ENCODE data around the gene CLDN15. TPM values are rescaled to one million over a fixed set of nuclear protein-coding genes. Genes with fewer than 3 reads are reported as not detected.

The CLDN15 gene
- total RNA-seq, 1 donor, result 3.0 TPM

- TF ChIP-seq, protein P1, sequence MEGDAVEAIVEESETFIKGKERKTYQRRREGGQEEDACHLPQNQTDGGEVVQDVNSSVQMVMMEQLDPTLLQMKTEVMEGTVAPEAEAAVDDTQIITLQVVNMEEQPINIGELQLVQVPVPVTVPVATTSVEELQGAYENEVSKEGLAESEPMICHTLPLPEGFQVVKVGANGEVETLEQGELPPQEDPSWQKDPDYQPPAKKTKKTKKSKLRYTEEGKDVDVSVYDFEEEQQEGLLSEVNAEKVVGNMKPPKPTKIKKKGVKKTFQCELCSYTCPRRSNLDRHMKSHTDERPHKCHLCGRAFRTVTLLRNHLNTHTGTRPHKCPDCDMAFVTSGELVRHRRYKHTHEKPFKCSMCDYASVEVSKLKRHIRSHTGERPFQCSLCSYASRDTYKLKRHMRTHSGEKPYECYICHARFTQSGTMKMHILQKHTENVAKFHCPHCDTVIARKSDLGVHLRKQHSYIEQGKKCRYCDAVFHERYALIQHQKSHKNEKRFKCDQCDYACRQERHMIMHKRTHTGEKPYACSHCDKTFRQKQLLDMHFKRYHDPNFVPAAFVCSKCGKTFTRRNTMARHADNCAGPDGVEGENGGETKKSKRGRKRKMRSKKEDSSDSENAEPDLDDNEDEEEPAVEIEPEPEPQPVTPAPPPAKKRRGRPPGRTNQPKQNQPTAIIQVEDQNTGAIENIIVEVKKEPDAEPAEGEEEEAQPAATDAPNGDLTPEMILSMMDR (IDR thresholded peaks at IDR 0.05; ENCODE audit: insufficient read depth, low read length), result no peak
- DNase-seq (ENCODE audit: low read depth), result no peak
- H3K4me3 ChIP-seq (ENCODE audit: low read depth, low read length), result no peak overlapping the region
Measured at GRCh38 chr7:101231644-101232043, 6.0 kb downstream of the CLDN15 start.

DNA sequence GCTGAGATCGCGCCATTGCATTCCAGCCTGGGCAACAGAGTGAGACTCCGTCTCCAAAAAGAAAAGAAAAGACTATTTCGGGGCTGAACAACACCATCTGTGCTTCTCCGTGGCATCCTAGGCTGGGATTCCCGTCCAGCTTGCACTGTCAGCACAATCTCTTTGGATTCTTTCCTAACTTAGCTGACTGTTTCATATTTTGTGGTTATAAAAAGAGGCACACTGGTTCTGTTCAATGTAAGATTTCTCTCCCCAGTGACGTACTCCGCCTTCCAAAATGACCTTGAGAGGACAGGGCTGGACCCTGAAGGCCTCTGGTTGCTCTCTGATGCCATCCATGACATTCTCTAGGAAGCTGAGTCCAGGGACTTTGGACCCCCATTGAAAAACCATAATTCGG lies 10.9 kb downstream of the CLDN15 start:
- peak; percentile 13 for DNase-seq (ENCODE audit: low read depth)
- no peak overlapping the region for H3K4me3 ChIP-seq (ENCODE audit: low read depth, low read length)
- TF ChIP-seq, protein P1 (IDR thresholded peaks at IDR 0.05; ENCODE audit: insufficient read depth, low read length), result no peak

DNA sequence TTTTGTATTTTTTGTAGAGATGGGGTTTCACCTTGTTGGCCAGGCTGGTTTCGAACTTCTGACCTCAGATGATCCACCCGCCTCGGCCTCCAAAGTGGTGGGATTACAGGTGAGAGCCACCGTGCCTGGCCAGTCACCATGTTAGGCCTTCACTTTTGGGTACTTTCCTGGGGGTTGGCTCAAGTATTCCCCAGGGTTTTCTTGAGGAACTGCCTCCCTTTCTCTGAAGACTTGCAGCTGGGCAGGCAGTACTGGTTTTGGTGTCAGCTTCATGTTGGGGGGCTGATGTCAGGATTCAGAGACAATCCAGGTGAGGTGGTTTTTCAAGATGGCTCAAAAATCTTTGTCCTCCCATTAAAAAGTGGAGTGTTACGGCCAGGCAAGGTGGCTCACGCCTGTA lies 12.0 kb downstream of the CLDN15 start:
- H3K4me3 ChIP-seq (ENCODE audit: low read depth, low read length), result no peak overlapping the region
- no peak for DNase-seq (ENCODE audit: low read depth)
- TF ChIP-seq, protein P1 (IDR thresholded peaks at IDR 0.05; ENCODE audit: insufficient read depth, low read length), result no peak

- TF ChIP-seq, protein P1 (IDR thresholded peaks at IDR 0.05; ENCODE audit: insufficient read depth, low read length), result no peak
- DNase-seq (ENCODE audit: low read depth), result no peak
- H3K4me3 ChIP-seq (ENCODE audit: low read depth, low read length), result no peak overlapping the region
Measured at GRCh38 chr7:101223528-101223927, 14.1 kb downstream of the CLDN15 start.

DNA sequence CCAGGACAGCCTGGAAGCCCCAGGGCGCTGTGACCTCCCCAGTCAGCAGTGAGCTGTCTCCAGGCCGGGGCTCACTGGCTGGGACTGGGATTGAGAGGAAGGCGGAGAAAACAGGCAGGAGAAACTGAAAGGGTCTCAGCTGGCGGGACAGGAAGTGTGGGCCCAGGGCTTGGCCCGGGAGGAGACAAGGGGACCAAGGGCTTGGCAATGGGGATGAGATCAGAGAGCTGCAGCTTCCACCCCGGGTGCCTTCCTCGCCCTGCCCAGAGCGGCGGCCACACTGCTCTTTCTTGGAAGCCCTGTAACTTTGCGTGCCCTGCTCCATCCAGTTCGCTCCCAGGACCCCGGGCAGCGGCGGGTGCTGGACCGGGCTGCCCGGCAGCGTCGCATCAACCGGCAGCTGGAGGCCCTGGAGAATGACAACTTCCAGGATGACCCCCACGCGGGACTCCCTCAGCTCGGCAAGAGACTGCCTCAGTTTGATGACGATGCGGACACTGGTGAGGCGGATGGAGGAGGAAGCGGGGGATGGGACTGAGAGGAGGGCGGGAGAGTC lies 15.2 kb downstream of the CLDN15 start:
- TF ChIP-seq, protein P1 (IDR thresholded peaks at IDR 0.05; ENCODE audit: insufficient read depth, low read length), result no peak
- H3K4me3 ChIP-seq (ENCODE audit: low read depth, low read length), result no peak overlapping the region
- no peak for DNase-seq (ENCODE audit: low read depth)

GRCh38 chr7:101220295-101220694 lies 17.3 kb downstream of the CLDN15 start:
- TF ChIP-seq, protein P1 (IDR thresholded peaks at IDR 0.05; ENCODE audit: insufficient read depth, low read length), result no peak
- no peak overlapping the region for H3K4me3 ChIP-seq (ENCODE audit: low read depth, low read length)

More at GRCh38 chr7:101220295-101220694, 17.3 kb downstream of the CLDN15 start:
- no peak for DNase-seq (ENCODE audit: low read depth)

All from fibroblast of the aortic adventitia (primary cell).